A549 (cell line): ENCODE results near the gene ZNF436.

Source experiments
- CBX2 ChIP-seq: fragments of 200-600 bp; sonication (generic); IDR thresholded peaks from 2 replicates; pipeline ENCODE4 v1.6.1; 2016; ENCODE audit warnings: low read depth, mild to moderate bottlenecking, borderline replicate concordance
- CBX8 ChIP-seq: fragments of 200-600 bp; sonication (generic); IDR thresholded peaks from 2 replicates; pipeline ENCODE4 v1.6.1; 2016
- CTCF ChIP-seq: fragments of >200 bp; sonication (Bioruptor Twin); formaldehyde crosslinking; IDR thresholded peaks from 3 replicates; pipeline ENCODE4 v1.5.1; 2016
- JUNB ChIP-seq: fragments of >200 bp; sonication (Bioruptor Twin); formaldehyde crosslinking; IDR thresholded peaks from 2 replicates; pipeline ENCODE4 v1.6.1; 2016
- KDM1A ChIP-seq: fragments of 200-600 bp; sonication (generic); IDR thresholded peaks from 2 replicates; pipeline ENCODE4 v1.6.1; 2016; ENCODE audit warnings: low read depth, mild to moderate bottlenecking
- MAFK ChIP-seq: fragments of 450-650 bp; IDR thresholded peaks from 2 replicates; pipeline ENCODE4 v1.6.1; 2014; ENCODE audit not compliant: partially characterized antibody
- NPAS2 ChIP-seq: fragments of 250-450 bp; sonication (Bioruptor Pico); IDR thresholded peaks from 2 replicates; pipeline ENCODE4 v1.8.0; 2022; ENCODE audit warnings: mild to moderate bottlenecking, moderate library complexity, borderline replicate concordance
- POLR2A ChIP-seq: IDR thresholded peaks from 2 replicates; pipeline ENCODE4 v1.6.1; 2012; ENCODE audit warnings: mild to moderate bottlenecking, low read length
- RAD21 ChIP-seq, 2 experiments: fragments of >200 bp in 1 of 2; sonication (Bioruptor Twin) in 1 of 2; formaldehyde crosslinking in 1 of 2; IDR thresholded peaks in 1 of 2; conservative IDR thresholded peaks in 1 of 2; 2 replicates in 1 of 2; 3 replicates in 1 of 2; pipeline ENCODE4 v1.6.1; 2012 to 2018; ENCODE audit warnings: inconsistent platforms in 1 of 2
- SREBF2 ChIP-seq: fragments of 450-650 bp; IDR thresholded peaks from 2 replicates; pipeline ENCODE4 v1.6.1; 2014; ENCODE audit warnings: mild to moderate bottlenecking, moderate library complexity
- TF ChIP-seq, protein P1 (sequence below): fragments of >200 bp; sonication (Bioruptor Twin); formaldehyde crosslinking; IDR thresholded peaks from 3 replicates; pipeline ENCODE4 v1.6.1; 2016
- TF ChIP-seq, protein P2 (sequence below): IDR thresholded peaks from 2 replicates; pipeline ENCODE4 v1.6.1; 2012; ENCODE audit warnings: low read depth, borderline replicate concordance

DNA sequence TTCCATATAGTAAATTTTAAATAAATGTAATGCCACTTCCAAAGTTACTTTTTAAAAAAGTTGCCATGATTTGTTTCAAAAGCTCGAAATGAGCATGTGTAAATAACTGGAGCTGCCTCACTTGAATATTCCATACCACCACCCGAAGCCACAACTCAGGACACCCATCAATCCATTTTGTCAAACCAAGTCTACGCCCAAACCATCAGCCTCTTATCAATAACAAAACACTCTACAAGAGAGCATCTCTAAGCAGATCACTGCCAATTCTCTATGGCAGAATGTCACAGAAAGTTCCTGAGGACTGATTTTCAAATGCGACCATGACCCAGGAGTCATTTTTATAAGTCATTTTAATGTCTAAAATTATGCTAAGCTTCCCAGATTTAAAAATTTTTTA is 30.0 kb downstream of the ZNF436 start:
- TF ChIP-seq CTCF (no peak), KDM1A (no peak), CBX8 (no peak), POLR2A (no peak), CBX2 (no peak), SREBF2 (no peak), NPAS2 (CRISPR knock-in tag) (no peak), RAD21 (conservative IDR thresholded peaks at IDR 0.05 in 1 of 2, IDR thresholded peaks at IDR 0.05 in 1 of 2) (no peak), JUNB (no peak), MAFK (no peak)
- TF ChIP-seq, protein P1, sequence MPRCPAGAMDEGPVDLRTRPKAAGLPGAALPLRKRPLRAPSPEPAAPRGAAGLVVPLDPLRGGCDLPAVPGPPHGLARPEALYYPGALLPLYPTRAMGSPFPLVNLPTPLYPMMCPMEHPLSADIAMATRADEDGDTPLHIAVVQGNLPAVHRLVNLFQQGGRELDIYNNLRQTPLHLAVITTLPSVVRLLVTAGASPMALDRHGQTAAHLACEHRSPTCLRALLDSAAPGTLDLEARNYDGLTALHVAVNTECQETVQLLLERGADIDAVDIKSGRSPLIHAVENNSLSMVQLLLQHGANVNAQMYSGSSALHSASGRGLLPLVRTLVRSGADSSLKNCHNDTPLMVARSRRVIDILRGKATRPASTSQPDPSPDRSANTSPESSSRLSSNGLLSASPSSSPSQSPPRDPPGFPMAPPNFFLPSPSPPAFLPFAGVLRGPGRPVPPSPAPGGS: no peak
- TF ChIP-seq, protein P2, sequence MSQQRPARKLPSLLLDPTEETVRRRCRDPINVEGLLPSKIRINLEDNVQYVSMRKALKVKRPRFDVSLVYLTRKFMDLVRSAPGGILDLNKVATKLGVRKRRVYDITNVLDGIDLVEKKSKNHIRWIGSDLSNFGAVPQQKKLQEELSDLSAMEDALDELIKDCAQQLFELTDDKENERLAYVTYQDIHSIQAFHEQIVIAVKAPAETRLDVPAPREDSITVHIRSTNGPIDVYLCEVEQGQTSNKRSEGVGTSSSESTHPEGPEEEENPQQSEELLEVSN: no peak
